ACHN (cell line): Measurements from ENCODE around the gene RASA4B.
"Not testable (repeated sequence)": the region's sequence is repeated elsewhere in the genome, so short reads cannot be mapped to it uniquely, and the experiment has no call there.

Experiments used
- DNase-seq: peaks from one replicate; pipeline ENCODE4 v3.0.0-alpha.2; 2015
- in situ Hi-C: cut with HindIII; loops from 2 replicates; pipeline ENCODE4 v1.10.0; 2017; ENCODE audit warnings: low sequenced_read_pairs, low pct_ligation_motif_present, low pct_unique_long_range_greater_than_20kb

The RASA4B gene

GRCh38 chr7:102479982-102480637 is 37.5 kb downstream of the RASA4B start:
- DNase-seq, in situ Hi-C loops: not testable (repeated sequence)

- in situ Hi-C loops = not testable (repeated sequence)
These were observed 38.4 kb downstream of the RASA4B start for GRCh38 chr7:102479209-102479584.

GRCh38 chr7:102478314-102479208 is 39.0 kb downstream of the RASA4B start, which contains the start of gene POLR2J:
Gene POLR2J (minus strand): TSS chr7:102478922. CDS start chr7:102478860, 62 bp downstream.
- in situ Hi-C loops = not testable (repeated sequence)
- DNase-seq = peak; percentile 74

More at GRCh38 chr7:102479209-102479584, 38.4 kb downstream of the RASA4B start:
- DNase-seq = not testable (repeated sequence)

- peak; percentile 60 for DNase-seq
- in situ Hi-C loops = not testable (repeated sequence)
These were observed 42.7 kb downstream of the RASA4B start for GRCh38 chr7:102474736-102475435.

- DNase-seq, in situ Hi-C loops: not testable (repeated sequence)
These were observed 43.5 kb downstream of the RASA4B start for GRCh38 chr7:102474116-102474515.

GRCh38 chr7:102473271-102473991 is 44.1 kb downstream of the RASA4B start:
- in situ Hi-C loops = no loop called here

GRCh38 chr7:102472126-102473041 is 45.2 kb downstream of the RASA4B start:
- no peak for DNase-seq
- in situ Hi-C loops = no loop called here

More at GRCh38 chr7:102473271-102473991, 44.1 kb downstream of the RASA4B start:
- DNase-seq = no peak

- in situ Hi-C loops = no loop called here
- no peak for DNase-seq
These were observed 45.8 kb downstream of the RASA4B start for GRCh38 chr7:102471791-102472125.

- in situ Hi-C loops = no loop called here
- DNase-seq = no peak
These were observed 47.4 kb downstream of the RASA4B start for GRCh38 chr7:102469972-102470825.

- in situ Hi-C loops = no loop called here
- no peak for DNase-seq
These were observed 48.1 kb downstream of the RASA4B start for GRCh38 chr7:102469351-102469971.

- in situ Hi-C loops = no loop called here
- DNase-seq = no peak
These were observed 48.9 kb downstream of the RASA4B start for GRCh38 chr7:102468478-102469350.

- no peak for DNase-seq
- in situ Hi-C loops = no loop called here
These were observed 49.7 kb downstream of the RASA4B start for GRCh38 chr7:102467581-102468477.

GRCh38 chr7:102466097-102466496 is 51.5 kb downstream of the RASA4B start:
- no peak for DNase-seq
- in situ Hi-C loops = no loop called here

GRCh38 chr7:102464577-102465280 is 52.8 kb downstream of the RASA4B start, which contains the start of the genes ALKBH4 and LRWD1:
Gene ALKBH4 (minus strand): TSS chr7:102464863. CDS start chr7:102464836, 27 bp downstream.
Gene LRWD1 (plus strand): TSS chr7:102464984. CDS start chr7:102465081, 97 bp downstream.
- in situ Hi-C loops = no loop called here

More at GRCh38 chr7:102464577-102465280, 52.8 kb downstream of the RASA4B start, which contains the start of the genes ALKBH4 and LRWD1:
- DNase-seq = peak; percentile 91
